GM12878 (cell line): ENCODE results near the gene NRXN3. TPM values are rescaled to one million over a fixed set of nuclear protein-coding genes. Genes with fewer than 3 reads are reported as not detected.

ENCODE experiments used
- ATAC-seq: fragments of 200-7000 bp; cut with Tn5 transposase; 3 replicates; pipeline ENCODE4 v1.9.1; 2020; ENCODE audit warnings: mild to moderate bottlenecking, moderate library complexity
- BruUV-seq: library from RNA; stranded (reverse); fragments of 400-500 nt; replicated peaks from 2 replicates; lab custom pipeline; 2021; lab: Mats Ljungman, UMichigan
- CTCF ChIA-PET: fragments of 300-600 bp; sonication (Branson Sonifier 250); formaldehyde crosslinking; extraction: SDS; loops from one replicate; lab custom pipeline; 2021; ENCODE audit warnings: inconsistent platforms; lab: Yijun Ruan, JAX
- POLR2A ChIA-PET: fragments of 350-600 bp; formaldehyde crosslinking; extraction: SDS; loops from one replicate; lab custom pipeline; 2021; ENCODE audit warnings: inconsistent platforms; lab: Charles Lee
- RAD21 ChIA-PET: fragments of 300-600 bp; sonication (Branson Sonifier 250); formaldehyde crosslinking; loops from one replicate; lab custom pipeline; 2023; ENCODE audit warnings: antibody characterized with exemption; ENCODE audit not compliant: unreplicated experiment; lab: Charles Lee
- SMC1A ChIA-PET: fragments of 300-600 bp; sonication (Branson Sonifier 250); formaldehyde crosslinking; loops from one replicate; lab custom pipeline; 2023; ENCODE audit not compliant: unreplicated experiment, uncharacterized antibody; lab: Charles Lee
- DNase-seq: peaks from one replicate; pipeline ENCODE4 v3.0.0-alpha.2; 2011; ENCODE audit warnings: low read depth, low spot score
- FAIRE-seq: peaks from 3 replicates; lab custom pipeline; 2011; peaks lifted over from hg19 to GRCh38; lab: Jason Lieb, UNC
- H2AFZ ChIP-seq: 2 replicates; pipeline ENCODE4 v1.6.0; 2011; ENCODE audit warnings: low read depth, low read length, control low read depth; ENCODE audit not compliant: control insufficient read depth
- H3K27ac ChIP-seq: 2 replicates; pipeline ENCODE4 v1.5.1; 2011; ENCODE audit warnings: control low read depth; ENCODE audit not compliant: control insufficient read depth, insufficient read depth
- H3K27me3 ChIP-seq, 2 experiments: replicated peaks in 1 of 2; 2 replicates each; pipeline versions ENCODE4 v1.6.0 to v1.6.1; 2011; ENCODE audit warnings: low read length in 1 of 2; ENCODE audit not compliant: control insufficient read depth in 2 of 2, insufficient read depth in 2 of 2
- H3K36me3 ChIP-seq, 2 experiments: 2 replicates each; pipeline ENCODE4 v1.5.1; 2011; ENCODE audit warnings: low read length in 1 of 2; ENCODE audit not compliant: control insufficient read depth in 2 of 2, insufficient read depth in 2 of 2
- H3K4me1 ChIP-seq: 2 replicates; pipeline ENCODE4 v1.6.1; 2011; ENCODE audit warnings: mild to moderate bottlenecking, low read length, moderate library complexity, mixed read lengths; ENCODE audit not compliant: control insufficient read depth, insufficient read depth
- H3K4me2 ChIP-seq: 2 replicates; pipeline ENCODE4 v1.6.0; 2011; ENCODE audit warnings: control low read depth; ENCODE audit not compliant: control insufficient read depth, insufficient read depth
- H3K4me3 ChIP-seq: fragments of 200-600 bp; sonication (generic); 2 replicates; pipeline ENCODE4 v1.5.1; 2016
- H3K79me2 ChIP-seq: 2 replicates; pipeline ENCODE4 v1.6.0; 2011; ENCODE audit warnings: low read length; ENCODE audit not compliant: control insufficient read depth, insufficient read depth
- H3K9ac ChIP-seq: 2 replicates; pipeline ENCODE4 v1.8.0; 2011; ENCODE audit warnings: low read length, control low read depth, mixed read lengths; ENCODE audit not compliant: control insufficient read depth, insufficient read depth
- H3K9me3 ChIP-seq: replicated peaks from 3 replicates; pipeline ENCODE4 v1.5.1; 2011; ENCODE audit warnings: mild to moderate bottlenecking, low read length; ENCODE audit not compliant: control insufficient read depth, insufficient read depth
- H4K20me1 ChIP-seq: 2 replicates; pipeline ENCODE4 v1.6.0; 2011; ENCODE audit not compliant: control insufficient read depth, insufficient read depth
- BHLHE40 ChIP-seq, 2 experiments: fragments of 450-650 bp in 1 of 2; IDR thresholded peaks; 2 replicates each; pipeline ENCODE4 v1.6.1; 2011 to 2017; ENCODE audit warnings: low read depth in 2 of 2, borderline replicate concordance in 1 of 2, improper control_type of control experiment in 1 of 2, low read length in 1 of 2, mild to moderate bottlenecking in 1 of 2
- CBFB ChIP-seq: IDR thresholded peaks from 2 replicates; pipeline ENCODE4 v1.6.1; 2016; ENCODE audit warnings: antibody characterized with exemption, low read depth
- CBX3 ChIP-seq: fragments of 200-600 bp; sonication (generic); IDR thresholded peaks from 2 replicates; pipeline ENCODE4 v1.6.1; 2016; ENCODE audit warnings: low read depth, borderline replicate concordance
- DPF2 ChIP-seq: fragments of 450-650 bp; IDR thresholded peaks from 2 replicates; pipeline ENCODE4 v1.6.1; 2017; ENCODE audit warnings: mild to moderate bottlenecking
- FOS ChIP-seq: IDR thresholded peaks from 3 replicates; pipeline ENCODE4 v1.6.1; 2011; ENCODE audit warnings: borderline replicate concordance; ENCODE audit not compliant: insufficient read length; ENCODE audit errors: extremely low read depth
- HDAC2 ChIP-seq: fragments of 200-600 bp; sonication (generic); IDR thresholded peaks from 2 replicates; pipeline ENCODE4 v1.6.1; 2017
- PAX5 ChIP-seq: IDR thresholded peaks from 2 replicates; pipeline ENCODE4 v1.6.1; 2011; ENCODE audit warnings: low read depth, low read length, borderline replicate concordance
- RELA ChIP-seq: fragments of 450-650 bp; IDR thresholded peaks from 2 replicates; pipeline ENCODE4 v1.8.0; 2014; ENCODE audit warnings: borderline replicate concordance; ENCODE audit not compliant: partially characterized antibody
- SMAD1 ChIP-seq: fragments of 450-650 bp; IDR thresholded peaks from 2 replicates; pipeline ENCODE4 v1.6.1; 2018; ENCODE audit warnings: mild to moderate bottlenecking, low read depth; ENCODE audit not compliant: partially characterized antibody
- SRF ChIP-seq, 2 experiments: IDR thresholded peaks; 2 replicates each; pipeline ENCODE4 v1.6.1; 2011; ENCODE audit warnings: low read depth in 2 of 2, low read length in 2 of 2, mild to moderate bottlenecking in 1 of 2, moderate library complexity in 1 of 2
- STAT3 ChIP-seq: IDR thresholded peaks from 2 replicates; pipeline ENCODE4 v1.6.1; 2011; ENCODE audit warnings: low read depth, low read length, improper control_type of control experiment
- ZNF24 ChIP-seq: fragments of 450-650 bp; IDR thresholded peaks from 2 replicates; pipeline ENCODE4 v1.6.1; 2017; ENCODE audit warnings: antibody characterized with exemption, mild to moderate bottlenecking
- WGBS: methylation state at CpG from one replicate; pipeline ENCODE4 v1.1.6; 2016; ENCODE audit warnings: low lambda C conversion rate; ENCODE audit not compliant: insufficient replicate concordance, insufficient coverage; ENCODE audit errors: missing lambda C conversion rate; 5-methylcytosine and 5-hydroxymethylcytosine counted together
- in situ Hi-C: fragments of 300-500 bp; cut with MboI; formaldehyde crosslinking; loops from 9 replicates; pipeline ENCODE4 v1.14.3; 2018; ENCODE audit warnings: mixed read lengths
- intact Hi-C: fragments of 100-400 bp; cut with micrococcal nuclease; formaldehyde crosslinking; loops from one replicate; pipeline ENCODE4 v1.14.2; 2022; ENCODE audit not compliant: unreplicated experiment
- polyA plus RNA-seq, 11 experiments: library from polyadenylated mRNA; depleted of rRNA in 4 of 11; unstranded in 6 of 11; stranded (reverse) in 5 of 11; fragments of >200 nt; fragmentation: Nextera tagmentation in 4 of 11; fragmentation: Illumina TruSeq in 1 of 11; extraction: Ambion mirVana in 4 of 11; extraction: Trizol in 1 of 11; gene quantifications; 1 replicate in 1 of 11; 2 replicates in 10 of 11; pipeline versions ENCODE4 v1.2.1 to v1.2.3, GENCODE V29; 2011 to 2016; ENCODE audit warnings: inconsistent platforms in 2 of 11, missing spikeins in 2 of 11, low read depth in 1 of 11
- total RNA-seq, 4 experiments: library from RNA; depleted of rRNA in 3 of 4; stranded (reverse); fragments of >200 nt in 3 of 4; fragmentation: Illumina TruSeq in 1 of 4; extraction: Trizol in 1 of 4; gene quantifications; 2 replicates each; pipeline versions ENCODE4 v1.2.1 to v1.2.3, GENCODE V29; 2013 to 2021
- TF ChIP-seq, protein P1 (sequence below): fragments of 450-650 bp; formaldehyde crosslinking; IDR thresholded peaks from 2 replicates; pipeline ENCODE4 v1.4.0; 2020; ENCODE audit warnings: mild to moderate bottlenecking, moderate library complexity
- TF ChIP-seq, protein P2 (sequence below): fragments of 450-650 bp; IDR thresholded peaks from 2 replicates; pipeline ENCODE4 v1.6.1; 2017; ENCODE audit warnings: antibody characterized with exemption, mild to moderate bottlenecking, moderate library complexity

NRXN3 gene
- total and polyA plus RNA-seq, 10 of the 15 experiments (the other 5 are each of a cell fraction or from before 2014, with no cell fraction given): 0.52 to 3.3 (median 1.4) TPM

DNA sequence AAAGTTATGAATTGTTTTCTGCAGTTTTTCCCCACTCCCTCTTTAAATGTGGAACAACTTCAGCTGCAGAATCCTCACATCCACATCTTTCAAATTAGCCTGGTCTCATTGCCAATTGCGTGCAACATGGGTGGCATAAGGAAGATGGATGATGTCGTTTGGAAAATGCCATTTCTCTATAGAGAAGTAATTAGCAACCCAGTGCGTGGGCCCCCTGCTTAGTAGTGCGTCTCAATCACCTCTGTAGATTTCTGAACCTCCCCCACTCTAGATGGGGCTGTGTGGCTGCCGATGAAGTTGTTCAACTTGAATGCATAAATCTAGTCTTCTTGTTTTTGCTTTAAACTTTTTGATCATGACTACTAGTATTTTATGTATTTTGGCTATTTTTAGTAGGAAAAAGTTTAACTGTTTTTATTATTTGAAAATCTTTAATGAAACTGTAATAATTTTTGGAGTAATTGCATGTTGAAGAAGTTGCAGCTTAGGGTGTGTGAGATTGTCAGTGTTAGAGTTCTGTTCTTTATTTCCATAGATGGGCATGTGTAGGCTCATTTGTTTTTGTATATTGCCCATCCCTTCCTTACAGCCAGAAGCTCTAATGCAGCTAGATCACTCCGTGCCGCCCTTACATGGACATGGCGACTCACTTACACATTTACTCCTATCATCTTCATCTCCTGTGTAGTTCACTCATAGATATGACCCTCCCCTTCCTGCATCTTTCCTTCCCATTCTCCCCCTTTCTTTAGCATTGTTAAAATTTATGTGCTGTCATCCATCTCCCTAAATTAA, 1683.0 kb downstream of the NRXN3 start:
- POLR2A ChIA-PET: no interaction called here
- H3K27me3 ChIP-seq: no peaks in the 10 kb centered on the region
- H3K4me2 ChIP-seq: no peak overlapping the region
- 42% methylated on average over 8 of the region's 8 CpGs for WGBS
- TF ChIP-seq ZNF24: no peak
- TF ChIP-seq SMAD1: no peak
- no peak for TF ChIP-seq STAT3
- no peak for TF ChIP-seq HDAC2
- TF ChIP-seq PAX5: no peak
- no peak for TF ChIP-seq DPF2
- no peak for TF ChIP-seq FOS
- TF ChIP-seq, protein P1, sequence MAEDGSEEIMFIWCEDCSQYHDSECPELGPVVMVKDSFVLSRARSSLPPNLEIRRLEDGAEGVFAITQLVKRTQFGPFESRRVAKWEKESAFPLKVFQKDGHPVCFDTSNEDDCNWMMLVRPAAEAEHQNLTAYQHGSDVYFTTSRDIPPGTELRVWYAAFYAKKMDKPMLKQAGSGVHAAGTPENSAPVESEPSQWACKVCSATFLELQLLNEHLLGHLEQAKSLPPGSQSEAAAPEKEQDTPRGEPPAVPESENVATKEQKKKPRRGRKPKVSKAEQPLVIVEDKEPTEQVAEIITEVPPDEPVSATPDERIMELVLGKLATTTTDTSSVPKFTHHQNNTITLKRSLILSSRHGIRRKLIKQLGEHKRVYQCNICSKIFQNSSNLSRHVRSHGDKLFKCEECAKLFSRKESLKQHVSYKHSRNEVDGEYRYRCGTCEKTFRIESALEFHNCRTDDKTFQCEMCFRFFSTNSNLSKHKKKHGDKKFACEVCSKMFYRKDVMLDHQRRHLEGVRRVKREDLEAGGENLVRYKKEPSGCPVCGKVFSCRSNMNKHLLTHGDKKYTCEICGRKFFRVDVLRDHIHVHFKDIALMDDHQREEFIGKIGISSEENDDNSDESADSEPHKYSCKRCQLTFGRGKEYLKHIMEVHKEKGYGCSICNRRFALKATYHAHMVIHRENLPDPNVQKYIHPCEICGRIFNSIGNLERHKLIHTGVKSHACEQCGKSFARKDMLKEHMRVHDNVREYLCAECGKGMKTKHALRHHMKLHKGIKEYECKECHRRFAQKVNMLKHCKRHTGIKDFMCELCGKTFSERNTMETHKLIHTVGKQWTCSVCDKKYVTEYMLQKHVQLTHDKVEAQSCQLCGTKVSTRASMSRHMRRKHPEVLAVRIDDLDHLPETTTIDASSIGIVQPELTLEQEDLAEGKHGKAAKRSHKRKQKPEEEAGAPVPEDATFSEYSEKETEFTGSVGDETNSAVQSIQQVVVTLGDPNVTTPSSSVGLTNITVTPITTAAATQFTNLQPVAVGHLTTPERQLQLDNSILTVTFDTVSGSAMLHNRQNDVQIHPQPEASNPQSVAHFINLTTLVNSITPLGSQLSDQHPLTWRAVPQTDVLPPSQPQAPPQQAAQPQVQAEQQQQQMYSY (CRISPR knock-in tag): no peak
- TF ChIP-seq BHLHE40 (IDR thresholded peaks at IDR 0.05; ENCODE audit: borderline replicate concordance in 1 of 2, low read depth in 2 of 2, low read length in 1 of 2): no peak
- TF ChIP-seq, protein P2, sequence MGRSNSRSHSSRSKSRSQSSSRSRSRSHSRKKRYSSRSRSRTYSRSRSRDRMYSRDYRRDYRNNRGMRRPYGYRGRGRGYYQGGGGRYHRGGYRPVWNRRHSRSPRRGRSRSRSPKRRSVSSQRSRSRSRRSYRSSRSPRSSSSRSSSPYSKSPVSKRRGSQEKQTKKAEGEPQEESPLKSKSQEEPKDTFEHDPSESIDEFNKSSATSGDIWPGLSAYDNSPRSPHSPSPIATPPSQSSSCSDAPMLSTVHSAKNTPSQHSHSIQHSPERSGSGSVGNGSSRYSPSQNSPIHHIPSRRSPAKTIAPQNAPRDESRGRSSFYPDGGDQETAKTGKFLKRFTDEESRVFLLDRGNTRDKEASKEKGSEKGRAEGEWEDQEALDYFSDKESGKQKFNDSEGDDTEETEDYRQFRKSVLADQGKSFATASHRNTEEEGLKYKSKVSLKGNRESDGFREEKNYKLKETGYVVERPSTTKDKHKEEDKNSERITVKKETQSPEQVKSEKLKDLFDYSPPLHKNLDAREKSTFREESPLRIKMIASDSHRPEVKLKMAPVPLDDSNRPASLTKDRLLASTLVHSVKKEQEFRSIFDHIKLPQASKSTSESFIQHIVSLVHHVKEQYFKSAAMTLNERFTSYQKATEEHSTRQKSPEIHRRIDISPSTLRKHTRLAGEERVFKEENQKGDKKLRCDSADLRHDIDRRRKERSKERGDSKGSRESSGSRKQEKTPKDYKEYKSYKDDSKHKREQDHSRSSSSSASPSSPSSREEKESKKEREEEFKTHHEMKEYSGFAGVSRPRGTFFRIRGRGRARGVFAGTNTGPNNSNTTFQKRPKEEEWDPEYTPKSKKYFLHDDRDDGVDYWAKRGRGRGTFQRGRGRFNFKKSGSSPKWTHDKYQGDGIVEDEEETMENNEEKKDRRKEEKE: no peak
- no peak for TF ChIP-seq RELA
- TF ChIP-seq CBFB: no peak
- TF ChIP-seq SRF (IDR thresholded peaks at IDR 0.05; ENCODE audit: low read depth in 2 of 2, low read length in 2 of 2): no peak
- TF ChIP-seq CBX3: no peak
- CTCF ChIA-PET: no interaction called here
- H3K36me3 ChIP-seq: no peaks in the 10 kb centered on the region
- H3K9me3 ChIP-seq: no peaks in the 10 kb centered on the region
- no peak overlapping the region for H3K9ac ChIP-seq
- H3K4me3 ChIP-seq: no peak overlapping the region
- no peaks in the 10 kb centered on the region for H4K20me1 ChIP-seq
- no peak for ATAC-seq
- SMC1A ChIA-PET: no interaction called here
- H3K4me1 ChIP-seq: no peaks in the 10 kb centered on the region
- H3K27ac ChIP-seq: no peak overlapping the region
- in situ Hi-C loops (no loop called here), intact Hi-C loops (no loop called here)
- H3K79me2 ChIP-seq: no peaks in the 10 kb centered on the region
- FAIRE-seq: no peak
- RAD21 ChIA-PET: no interaction called here
- no peak overlapping the region for H2AFZ ChIP-seq
- no TSS peak for BruUV-seq
- no peak for DNase-seq
